GM19468 (cell line): ENCODE measurements around the gene SLC22A2.
"Not testable (repeated sequence)": the region's sequence is repeated elsewhere in the genome, so short reads cannot be mapped to it uniquely, and the experiment has no call there.

Experiments
- ATAC-seq: cut with Tn5 transposase; IDR thresholded peaks from one replicate; pipeline ENCODE4 v1.9.1; 2021; ENCODE audit warnings: mild to moderate bottlenecking, moderate library complexity, moderate number of reproducible peaks; ENCODE audit not compliant: unreplicated experiment; ENCODE audit errors: extremely low read depth

SLC22A2 gene

GRCh38 chr6:160258346-160259142 lies at the start of gene SLC22A2:
TSS of gene SLC22A2 (minus strand) at chr6:160258821. CDS start at chr6:160258757, 64 bp downstream.
- no peak for ATAC-seq

GRCh38 chr6:160305926-160306713 lies 47.5 kb upstream of the SLC22A2 start:
- no peak for ATAC-seq

GRCh38 chr6:160303806-160304205 lies 45.2 kb upstream of the SLC22A2 start:
- ATAC-seq: no peak

- ATAC-seq: not testable (repeated sequence)
These were observed 43.9 kb upstream of the SLC22A2 start for GRCh38 chr6:160302431-160303082.

- ATAC-seq: no peak
These were observed 42.7 kb upstream of the SLC22A2 start for GRCh38 chr6:160301339-160301738.

- ATAC-seq: no peak
These were observed 41.6 kb upstream of the SLC22A2 start for GRCh38 chr6:160300076-160300695.

GRCh38 chr6:160299559-160299958 lies 40.9 kb upstream of the SLC22A2 start:
- no peak for ATAC-seq

GRCh38 chr6:160298121-160298520 lies 39.5 kb upstream of the SLC22A2 start:
- no peak for ATAC-seq

- ATAC-seq: no peak
These were observed 38.7 kb upstream of the SLC22A2 start for GRCh38 chr6:160297310-160297709.

- no peak for ATAC-seq
These were observed 35.2 kb upstream of the SLC22A2 start for GRCh38 chr6:160293844-160294243.

- ATAC-seq: no peak
These were observed 27.0 kb upstream of the SLC22A2 start for GRCh38 chr6:160285541-160286105.

- ATAC-seq: no peak
These were observed 26.0 kb upstream of the SLC22A2 start for GRCh38 chr6:160284575-160284974.

- no peak for ATAC-seq
These were observed 23.8 kb upstream of the SLC22A2 start for GRCh38 chr6:160282444-160282843.

- no peak for ATAC-seq
These were observed 21.2 kb upstream of the SLC22A2 start for GRCh38 chr6:160279850-160280249.

- ATAC-seq: no peak
These were observed 20.2 kb upstream of the SLC22A2 start for GRCh38 chr6:160278786-160279310.

GRCh38 chr6:160278311-160278710 lies 19.7 kb upstream of the SLC22A2 start:
- no peak for ATAC-seq

GRCh38 chr6:160277546-160277945 lies 18.9 kb upstream of the SLC22A2 start:
- no peak for ATAC-seq

- ATAC-seq: no peak
These were observed 18.5 kb upstream of the SLC22A2 start for GRCh38 chr6:160277144-160277543.

- ATAC-seq: no peak
These were observed 17.5 kb upstream of the SLC22A2 start for GRCh38 chr6:160276126-160276525.

GRCh38 chr6:160275511-160276003 lies 16.9 kb upstream of the SLC22A2 start:
- no peak for ATAC-seq
